Gastrocnemius medialis (tissue), 4 donors: ENCODE data around the gene CCDC27. TPM values are rescaled to one million over a fixed set of nuclear protein-coding genes. Genes with fewer than 3 reads are reported as not detected.

Experiments used
- ATAC-seq, 2 donors: fragments of 150-250 bp; one replicate each; pipeline ENCODE4 v1.9.1; 2016
- DNase-seq, 2 donors: peaks; one replicate each; pipeline ENCODE4 v3.0.0-alpha.2; 2019
- H3K27ac ChIP-seq, 4 donors: fragments of 200-600 bp; sonication (generic); 1 replicate in 1 of 4; 2 replicates in 3 of 4; pipeline ENCODE4 v1.5.1; 2016 to 2018; ENCODE audit warnings: mild to moderate bottlenecking in 2 of 4, moderate library complexity in 1 of 4
- H3K27me3 ChIP-seq, 3 donors: fragments of 200-600 bp; sonication (generic) in 2 of 3; 1 replicate in 1 of 3; 2 replicates in 2 of 3; pipeline versions ENCODE4 v1.5.1 to v1.6.0; 2016 to 2019; ENCODE audit warnings: mild to moderate bottlenecking in 1 of 3, moderate library complexity in 1 of 3
- H3K36me3 ChIP-seq, 2 donors: fragments of 200-600 bp; sonication (generic) in 1 of 2; one replicate each; pipeline ENCODE4 v1.5.1; 2017 to 2018
- H3K4me1 ChIP-seq, 2 donors: fragments of 200-600 bp; sonication (generic) in 1 of 2; one replicate each; pipeline ENCODE4 v1.5.1; 2016 to 2017; ENCODE audit warnings: mild to moderate bottlenecking in 2 of 2
- H3K4me3 ChIP-seq, 4 donors: fragments of 200-600 bp; sonication (generic) in 3 of 4; 1 replicate in 1 of 4; 2 replicates in 3 of 4; pipeline ENCODE4 v1.5.1; 2016 to 2019; ENCODE audit warnings: mild to moderate bottlenecking in 2 of 4
- H3K9me3 ChIP-seq, 3 donors: fragments of 200-600 bp; sonication (generic) in 2 of 3; 1 replicate in 1 of 3; 2 replicates in 2 of 3; pipeline ENCODE4 v1.5.1; 2016 to 2019
- CTCF ChIP-seq, 5 experiments: fragments of 450-650 bp in 3 of 5; fragments of 200-600 bp in 2 of 5; sonication (generic) in 2 of 5; IDR thresholded peaks in 4 of 5; conservative IDR thresholded peaks in 1 of 5; 1 replicate in 4 of 5; 2 replicates in 1 of 5; pipeline ENCODE4 v1.5.1; 2016 to 2019; ENCODE audit warnings: antibody characterized with exemption in 5 of 5, mild to moderate bottlenecking in 3 of 5, moderate library complexity in 3 of 5
- POLR2A ChIP-seq, 2 donors: fragments of 450-650 bp; IDR thresholded peaks; one replicate each; pipeline ENCODE4 v1.6.1; 2017; ENCODE audit warnings: antibody characterized with exemption in 2 of 2, mild to moderate bottlenecking in 2 of 2, moderate library complexity in 2 of 2
- in situ Hi-C, 4 donors: fragments of 200-750 bp; cut with MboI; loops; one replicate each; pipeline versions ENCODE4 v1.15.0 to v1.8.0; 2017; ENCODE audit warnings: low sequenced_read_pairs in 4 of 4
- intact Hi-C: fragments of 100-400 bp; cut with DNase I; formaldehyde crosslinking; loops from one replicate; pipeline ENCODE4 v1.15.1; 2023; ENCODE audit warnings: low total_unique reads
- total RNA-seq, 4 donors: library from RNA; depleted of rRNA; stranded (reverse); fragments of >200 nt; gene quantifications; one replicate each; pipeline versions ENCODE4 v1.1.0 to v1.2.3, GENCODE V29; 2016

CCDC27 gene
- total RNA-seq, 4 donors from 2014 or later: 0.09 TPM; not detected in 3

GRCh38 chr1:3777078-3777547 lies 24.9 kb downstream of the CCDC27 start:
- DNase-seq (no peak), ATAC-seq (no peak)
- peaks cover 0 to 33% of the 10 kb centered on the region in 2 donors for H3K36me3 ChIP-seq
- intact Hi-C loops (no loop called here), in situ Hi-C loops (loop anchor here in 1 of 4 donors (25.0 kb wide), 1 partner anchor 110 kb away; no protein-coding TSS in a partner anchor)
- no peak overlapping the region for H3K4me3 ChIP-seq
- H3K27me3 ChIP-seq: no peaks in the 10 kb centered on the region
- no peaks in the 10 kb centered on the region for H3K9me3 ChIP-seq
- TF ChIP-seq POLR2A (IDR thresholded peaks at IDR 0.05) (no peak), CTCF (IDR thresholded peaks at IDR 0.05 in 4 of 5, conservative IDR thresholded peaks at IDR 0.05 in 1 of 5) (no peak)
- H3K4me1 ChIP-seq: peaks cover 0 to 19% of the 10 kb centered on the region in 2 donors
- H3K27ac ChIP-seq: no peak overlapping the region

- ATAC-seq (no peak), DNase-seq (no peak)
- no peaks in the 10 kb centered on the region for H3K9me3 ChIP-seq
- H3K4me3 ChIP-seq: no peak overlapping the region
- in situ Hi-C loops: loop anchor here in 1 of 4 donors (25.0 kb wide), 1 partner anchor 109 kb away; no protein-coding TSS in a partner anchor
- H3K27ac ChIP-seq: no peak overlapping the region
- intact Hi-C loops: no loop called here
- no peaks in the 10 kb centered on the region for H3K27me3 ChIP-seq
- H3K4me1 ChIP-seq: peaks cover 0 to 15% of the 10 kb centered on the region in 2 donors
- peaks cover 0 to 41% of the 10 kb centered on the region in 2 donors for H3K36me3 ChIP-seq
- TF ChIP-seq POLR2A (IDR thresholded peaks at IDR 0.05) (no peak), CTCF (IDR thresholded peaks at IDR 0.05 in 4 of 5, conservative IDR thresholded peaks at IDR 0.05 in 1 of 5) (no peak)
These were observed 25.7 kb downstream of the CCDC27 start for GRCh38 chr1:3777647-3778589.

GRCh38 chr1:3778590-3779264 lies 26.5 kb downstream of the CCDC27 start:
- no peaks in the 10 kb centered on the region for H3K9me3 ChIP-seq
- H3K36me3 ChIP-seq: peaks cover 0 to 49% of the 10 kb centered on the region in 2 donors
- TF ChIP-seq CTCF (IDR thresholded peaks at IDR 0.05 in 4 of 5, conservative IDR thresholded peaks at IDR 0.05 in 1 of 5) (no peak), POLR2A (IDR thresholded peaks at IDR 0.05) (no peak)
- H3K27ac ChIP-seq: no peak overlapping the region
- no peak overlapping the region for H3K4me3 ChIP-seq
- ATAC-seq (peak in 1 of 2 donors; percentile 31), DNase-seq (peak in 1 of 2 donors; percentile 55)
- H3K27me3 ChIP-seq: no peaks in the 10 kb centered on the region
- H3K4me1 ChIP-seq: peaks cover 0 to 14% of the 10 kb centered on the region in 2 donors
- in situ Hi-C loops (loop anchor here in 1 of 4 donors (25.0 kb wide), 1 partner anchor 109 kb away; no protein-coding TSS in a partner anchor), intact Hi-C loops (no loop called here)

GRCh38 chr1:3779265-3779911 lies 27.1 kb downstream of the CCDC27 start:
- peaks cover 0 to 56% of the 10 kb centered on the region in 2 donors for H3K36me3 ChIP-seq
- H3K27ac ChIP-seq: no peak overlapping the region
- ATAC-seq (no peak), DNase-seq (no peak)
- TF ChIP-seq POLR2A (IDR thresholded peaks at IDR 0.05): no peak
- TF ChIP-seq CTCF (IDR thresholded peaks at IDR 0.05 in 4 of 5, conservative IDR thresholded peaks at IDR 0.05 in 1 of 5): no peak
- no peaks in the 10 kb centered on the region for H3K27me3 ChIP-seq
- in situ Hi-C loops: loop anchor here in 1 of 4 donors (25.0 kb wide), 1 partner anchor 108 kb away; no protein-coding TSS in a partner anchor
- intact Hi-C loops: no loop called here
- no peak overlapping the region for H3K4me3 ChIP-seq
- peaks cover 0 to 14% of the 10 kb centered on the region in 2 donors for H3K4me1 ChIP-seq
- H3K9me3 ChIP-seq: no peaks in the 10 kb centered on the region
